RPMI7951 (cell line): ENCODE results near the gene NDC1. TPM values are rescaled to one million over a fixed set of nuclear protein-coding genes. Genes with fewer than 3 reads are reported as not detected.
"Not testable (repeated sequence)": the region's sequence is repeated elsewhere in the genome, so short reads cannot be mapped to it uniquely, and the experiment has no call there.

Source experiments
- DNase-seq: peaks from one replicate; pipeline ENCODE4 v3.0.0-alpha.2; 2012; ENCODE audit warnings: low read depth
- total RNA-seq: library from RNA; depleted of rRNA; stranded (reverse); fragments of >200 nt; shearing (Covaris generic); gene quantifications from 2 replicates; pipeline ENCODE4 v1.2.3, GENCODE V29; 2014; rRNA removed

The NDC1 gene
- total RNA-seq: 67.2 and 83.9 TPM in 2 replicates

GRCh38 chr1:53837924-53838653 lies at the start of gene NDC1:
Gene NDC1 (minus strand): TSS chr1:53838296. CDS start chr1:53838261, 35 bp downstream.
- DNase-seq: peak; percentile 97

DNA sequence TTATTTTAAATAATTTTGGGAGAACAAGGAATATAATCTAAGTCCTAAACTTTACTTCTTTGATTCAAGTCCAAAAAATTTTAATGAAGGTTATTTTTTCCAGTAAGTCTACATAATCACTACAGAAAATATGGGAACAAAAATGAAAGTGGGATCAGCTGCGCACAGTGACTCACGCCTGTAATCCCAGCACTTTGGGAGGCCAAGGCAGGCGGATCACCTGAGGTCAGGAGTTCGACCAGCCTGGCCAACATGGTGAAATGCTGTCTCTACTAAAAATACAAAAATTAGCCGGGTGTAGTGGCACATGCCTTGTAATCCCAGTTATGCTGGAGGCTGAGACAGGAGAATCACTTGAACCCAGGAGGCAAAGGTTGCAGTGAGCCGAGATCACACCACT lies 45.5 kb upstream of the NDC1 start:
- not testable (repeated sequence) for DNase-seq

DNA sequence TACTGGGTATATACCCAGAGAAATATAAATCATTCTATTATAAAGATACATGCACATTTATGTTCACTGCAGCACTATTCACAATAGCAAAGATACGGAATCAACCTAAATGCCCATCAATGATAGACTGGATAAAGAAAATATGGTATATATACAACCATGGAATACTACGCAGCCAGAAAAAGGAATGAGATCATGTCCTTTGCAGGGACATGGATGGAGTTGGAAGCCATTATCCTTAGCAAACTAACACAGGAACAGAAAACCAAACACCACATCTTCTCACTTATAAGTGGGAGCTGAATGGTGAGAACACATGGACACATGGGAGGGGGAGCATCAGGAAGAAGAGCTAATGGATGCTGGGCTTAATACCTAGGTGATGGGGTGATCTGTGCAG lies 43.8 kb upstream of the NDC1 start:
- not testable (repeated sequence) for DNase-seq

DNA sequence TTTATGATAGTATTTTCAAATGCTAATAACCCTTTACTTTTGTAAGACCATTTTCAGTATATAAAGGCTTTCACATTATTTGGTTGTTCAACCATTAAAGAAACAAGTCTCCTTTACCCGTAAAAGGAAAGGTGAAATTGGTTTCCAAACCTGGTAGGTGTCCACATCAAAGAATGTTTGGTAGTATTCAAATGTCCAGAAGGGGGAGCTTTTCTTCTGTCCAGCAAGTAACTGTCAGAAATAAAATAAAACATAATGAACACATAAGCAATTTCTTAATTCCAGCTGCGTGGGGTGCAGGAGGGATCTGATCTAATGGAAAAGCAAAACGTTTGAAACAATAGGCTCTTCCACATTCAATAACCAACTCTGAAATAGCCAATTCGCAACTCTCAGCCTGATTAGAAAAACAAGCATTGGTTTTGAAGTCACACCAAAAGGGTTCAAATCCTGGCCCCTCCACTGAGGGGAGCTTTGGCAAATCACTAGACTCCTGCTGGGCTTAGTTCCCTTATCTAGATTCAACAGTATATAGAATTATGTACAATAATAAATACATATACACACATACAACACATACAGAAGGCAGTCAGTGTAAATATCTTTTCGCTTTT lies 40.5 kb upstream of the NDC1 start:
- peak; percentile 56 for DNase-seq

DNA sequence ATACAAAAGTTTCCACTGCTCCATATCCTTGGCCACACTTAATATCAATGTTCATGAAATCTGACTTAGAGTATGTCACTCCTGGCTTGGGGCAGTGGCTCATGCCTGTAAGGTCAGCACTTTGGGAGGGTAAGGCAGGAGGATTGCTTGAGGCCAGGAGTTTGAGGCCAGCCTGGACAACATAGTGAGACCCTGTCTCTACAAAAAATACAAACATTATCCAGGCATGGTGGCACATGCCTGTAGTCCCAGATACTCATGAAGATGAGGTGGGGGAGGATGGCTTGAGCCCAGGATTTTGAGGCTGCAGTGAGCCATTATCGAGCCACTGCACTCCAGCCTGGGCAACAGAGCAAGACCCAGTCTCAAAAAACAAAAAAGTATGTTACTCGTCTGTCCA lies 37.1 kb upstream of the NDC1 start:
- DNase-seq: not testable (repeated sequence)

GRCh38 chr1:53871773-53872484 lies 33.8 kb upstream of the NDC1 start:
- no peak for DNase-seq

DNA sequence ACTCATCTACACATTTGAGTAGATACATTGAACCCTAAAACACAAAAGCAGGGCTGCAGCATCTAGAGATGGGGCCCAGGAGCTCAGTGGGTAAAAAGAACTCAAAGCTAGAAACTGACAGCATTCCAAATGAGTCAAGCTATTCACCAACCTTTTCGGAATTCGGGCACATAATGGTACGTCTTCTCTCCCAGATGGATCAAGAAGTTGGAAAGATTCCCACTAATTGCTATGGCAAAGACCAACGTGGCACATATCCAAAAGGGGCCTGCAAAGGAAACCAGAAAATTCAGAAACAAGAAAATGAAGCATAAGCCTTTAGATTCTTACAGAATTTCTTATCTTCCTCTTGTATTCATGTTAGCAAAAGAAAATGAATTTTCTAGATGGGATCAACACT lies 33.1 kb upstream of the NDC1 start:
- no peak for DNase-seq

GRCh38 chr1:53869454-53870117 lies 31.5 kb upstream of the NDC1 start:
- no peak for DNase-seq

DNA sequence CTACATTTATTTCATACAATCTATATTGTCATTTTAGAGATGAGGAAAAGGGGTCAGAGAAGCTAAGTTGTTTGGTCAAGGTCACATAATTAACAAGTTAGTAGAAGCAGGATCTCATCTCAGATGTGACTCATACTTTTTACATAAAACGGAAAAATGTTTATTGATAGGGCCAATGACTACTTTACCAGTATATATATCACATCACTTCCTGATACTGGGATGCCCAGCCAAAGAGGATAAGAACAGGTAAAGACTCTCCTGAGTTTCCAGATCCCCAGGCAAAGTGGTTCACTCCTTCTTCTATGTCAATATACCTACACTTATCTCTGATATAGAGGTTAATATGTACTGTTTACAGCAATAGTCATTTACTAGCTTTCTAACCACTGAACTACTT lies 30.5 kb upstream of the NDC1 start:
- DNase-seq: no peak

- DNase-seq: no peak
Measured at GRCh38 chr1:53862507-53862906, 24.4 kb upstream of the NDC1 start.

- DNase-seq: peak; percentile 59
Measured at GRCh38 chr1:53860967-53861411, 22.9 kb upstream of the NDC1 start.

GRCh38 chr1:53851571-53852285 lies 13.6 kb upstream of the NDC1 start:
- no peak for DNase-seq

DNA sequence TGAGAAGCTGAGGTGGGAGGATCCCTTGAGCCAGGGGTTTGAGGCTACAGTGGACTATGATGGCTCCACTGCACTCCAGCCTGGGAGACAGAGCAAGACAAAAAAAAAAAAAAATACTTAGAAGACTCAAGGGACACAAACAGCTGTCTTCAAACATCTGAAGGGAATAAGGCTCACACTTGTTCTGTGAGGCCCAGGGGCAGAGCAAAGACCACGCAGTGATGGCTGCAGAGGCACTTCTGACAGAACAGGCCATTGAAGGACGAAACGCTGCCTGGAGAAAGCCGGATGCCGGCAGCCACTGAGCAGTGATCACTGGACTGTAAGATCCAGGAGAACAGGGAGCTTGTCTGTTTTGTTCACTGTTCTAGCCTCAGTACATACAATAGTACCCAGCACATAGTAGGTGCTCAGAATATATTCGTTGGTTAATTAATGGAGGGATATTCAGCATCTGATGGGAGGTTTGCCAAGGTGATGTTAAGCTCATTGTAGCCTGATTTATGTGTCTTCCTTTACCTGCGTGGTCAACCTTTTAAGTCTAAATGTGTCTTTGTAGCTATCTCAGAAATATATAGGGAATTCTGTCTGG lies 12.1 kb upstream of the NDC1 start:
- DNase-seq: peak; percentile 6

DNA sequence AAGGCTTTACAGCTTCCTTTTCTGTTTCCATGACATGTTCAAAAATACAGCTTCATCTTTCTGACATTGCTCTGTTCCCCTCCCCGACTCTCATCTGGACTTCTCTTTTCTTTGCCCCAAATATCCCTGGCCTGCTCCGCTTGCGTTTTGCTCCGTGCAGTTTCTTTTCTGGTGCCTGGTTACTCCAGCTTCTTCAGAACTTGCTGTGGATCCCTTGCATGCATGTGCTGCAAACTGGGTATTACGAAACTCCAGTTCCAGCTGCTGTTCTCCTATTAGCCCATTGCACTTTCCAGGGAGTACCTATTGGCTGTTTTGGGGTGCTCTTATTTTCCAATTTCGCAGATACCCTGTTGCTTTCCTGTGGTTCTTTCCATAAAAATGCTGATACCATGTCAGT lies 9.9 kb upstream of the NDC1 start:
- no peak for DNase-seq

- DNase-seq: no peak
Measured at GRCh38 chr1:53842347-53842746, 4.3 kb upstream of the NDC1 start.

GRCh38 chr1:53838654-53838974 lies 518 bp upstream of the NDC1 start:
- DNase-seq: no peak

GRCh38 chr1:53837646-53837923 lies 511 bp downstream of the NDC1 start:
- DNase-seq: no peak

DNA sequence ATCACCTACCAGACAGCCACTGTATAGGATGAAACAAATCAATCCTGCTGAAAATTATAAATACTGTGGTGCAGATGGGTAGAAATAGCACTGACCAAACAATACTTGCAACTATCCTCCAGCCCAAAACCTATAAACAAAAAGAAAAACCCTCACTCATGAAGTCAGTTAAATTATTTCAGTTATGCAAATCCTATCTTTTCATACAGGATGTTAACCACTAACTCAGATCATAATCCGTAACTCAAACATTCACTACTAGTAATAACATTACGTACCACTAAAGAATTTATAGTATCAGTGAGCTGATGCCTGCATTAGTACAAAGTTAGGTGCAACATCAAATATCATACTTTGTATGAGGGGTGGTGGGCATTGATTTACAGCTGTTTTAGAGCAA lies 2.6 kb downstream of the NDC1 start:
- no peak for DNase-seq

DNA sequence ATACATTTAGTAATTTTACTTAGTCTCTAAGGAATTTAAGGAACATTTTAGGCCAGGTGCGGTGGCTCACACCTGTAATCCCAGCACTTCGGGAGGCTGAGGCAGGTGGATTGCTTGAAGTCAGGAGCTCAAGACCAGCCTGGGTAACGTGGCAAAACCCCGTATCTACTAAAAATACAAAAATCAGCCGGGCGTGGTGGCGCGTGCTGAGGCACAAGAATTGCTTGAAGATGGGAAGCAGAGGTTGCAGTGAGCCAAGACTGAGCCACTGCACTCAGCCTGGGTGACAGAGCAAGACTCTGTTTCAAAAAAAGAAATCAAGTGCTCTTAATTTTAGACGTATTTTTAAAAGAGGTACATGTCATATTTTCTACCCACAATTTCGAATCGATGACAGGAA lies 3.3 kb downstream of the NDC1 start:
- no peak for DNase-seq

DNA sequence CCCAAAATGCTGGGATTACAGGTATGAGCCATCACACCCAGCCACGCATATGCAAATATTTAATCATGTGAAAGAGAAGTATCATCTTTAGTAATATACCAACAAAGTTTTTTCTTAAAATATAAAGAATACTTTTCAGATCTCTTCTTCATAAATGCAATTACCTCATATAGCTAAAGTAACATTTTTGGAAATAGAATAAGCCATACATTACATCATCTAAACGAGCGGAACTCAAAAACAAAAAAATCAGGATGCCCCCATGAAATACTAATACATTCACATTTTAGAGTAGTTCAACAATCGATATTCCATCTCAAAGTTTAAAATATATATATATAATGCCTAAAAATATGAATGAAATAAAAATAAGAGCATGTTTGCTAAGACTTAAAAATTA lies 4.7 kb downstream of the NDC1 start:
- DNase-seq: no peak

DNA sequence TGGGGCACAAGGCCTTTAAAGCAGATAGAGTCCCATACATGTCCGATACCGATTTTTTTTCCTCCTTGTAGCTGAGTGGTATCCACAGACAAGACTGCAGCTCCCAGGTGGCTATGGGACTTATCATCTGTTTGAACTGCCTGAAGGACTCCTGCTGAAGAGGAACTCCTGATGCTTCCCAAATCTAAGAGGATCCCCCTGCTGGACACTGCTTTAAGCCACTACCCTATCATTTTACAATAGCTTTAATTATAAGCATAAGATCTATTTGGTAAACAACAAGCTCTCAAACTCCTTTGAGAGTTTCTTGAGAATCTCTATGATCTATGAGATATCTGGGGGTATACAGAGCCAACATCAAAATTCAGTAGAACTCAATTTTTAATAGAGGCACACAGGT lies 11.7 kb downstream of the NDC1 start:
- DNase-seq: no peak

- DNase-seq: no peak
Measured at GRCh38 chr1:53825306-53825705, 12.8 kb downstream of the NDC1 start.
